Suppressor macrophage (primary cell): Measurements from ENCODE around the gene OR2L8.

Experiments used
- DNase-seq, 4 experiments: peaks; one replicate each; pipeline ENCODE4 v3.0.0-alpha.2; 2020 to 2022
- total RNA-seq, 17 experiments: gene quantifications; one replicate each; lab custom pipeline; 2026; ENCODE audit warnings: mixed read lengths in 6 of 17, inconsistent platforms in 3 of 17; lab: John Stamatoyannopoulos, UW

The OR2L8 gene
- 0 to 0.22 (median 0) reads per million in 17 experiments for total RNA-seq

DNA sequence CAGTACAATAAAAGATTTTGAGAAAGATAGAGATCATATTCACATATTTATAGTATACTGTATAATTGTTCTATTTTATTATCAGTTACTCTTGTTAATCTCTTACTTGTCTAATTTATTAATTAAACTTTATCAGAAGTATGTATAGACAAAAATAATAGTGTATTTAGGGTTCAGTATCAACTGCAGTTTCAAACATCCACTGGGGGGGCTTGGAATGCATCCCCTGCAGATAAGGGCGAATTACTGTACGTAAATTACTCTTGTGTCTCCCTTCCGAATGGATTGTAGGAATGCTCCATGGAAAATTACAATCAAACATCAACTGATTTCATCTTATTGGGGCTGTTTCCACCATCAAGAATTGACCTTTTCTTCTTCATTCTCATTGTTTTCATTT lies at the start of gene OR2L8:
OR2L8 (plus strand) TSS at position 301 of the 400 bp plus-strand sequence; CDS start at position 301, 0 bp downstream.
- DNase-seq: no peak

DNA sequence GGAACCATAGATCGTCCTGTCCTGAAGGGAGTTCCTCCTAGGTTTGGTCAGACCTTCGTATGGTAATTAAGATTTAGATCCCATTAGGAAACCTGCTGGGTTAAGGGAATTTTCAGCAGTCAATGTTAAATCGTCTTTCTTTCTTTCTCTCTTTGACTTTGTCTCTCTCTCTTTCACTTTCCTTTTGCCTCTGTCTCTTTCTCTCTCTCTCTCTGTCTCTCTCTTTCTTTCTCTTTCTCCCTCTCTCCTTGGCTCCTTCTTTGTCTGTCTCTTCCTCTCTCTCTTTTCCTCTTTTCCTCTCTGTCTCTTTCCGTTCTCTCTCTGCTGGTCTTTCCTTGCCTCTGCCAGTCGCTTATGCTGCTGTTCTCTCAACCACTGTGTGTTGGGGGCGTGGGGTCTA lies 44.5 kb upstream of the OR2L8 start:
- no peak for DNase-seq

- no peak for DNase-seq
These were observed 43.5 kb upstream of the OR2L8 start for GRCh38 chr1:247905181-247905580.

- peak in 1 of 4 experiments; percentile 12 for DNase-seq
These were observed 42.7 kb upstream of the OR2L8 start for GRCh38 chr1:247905910-247906503.

DNA sequence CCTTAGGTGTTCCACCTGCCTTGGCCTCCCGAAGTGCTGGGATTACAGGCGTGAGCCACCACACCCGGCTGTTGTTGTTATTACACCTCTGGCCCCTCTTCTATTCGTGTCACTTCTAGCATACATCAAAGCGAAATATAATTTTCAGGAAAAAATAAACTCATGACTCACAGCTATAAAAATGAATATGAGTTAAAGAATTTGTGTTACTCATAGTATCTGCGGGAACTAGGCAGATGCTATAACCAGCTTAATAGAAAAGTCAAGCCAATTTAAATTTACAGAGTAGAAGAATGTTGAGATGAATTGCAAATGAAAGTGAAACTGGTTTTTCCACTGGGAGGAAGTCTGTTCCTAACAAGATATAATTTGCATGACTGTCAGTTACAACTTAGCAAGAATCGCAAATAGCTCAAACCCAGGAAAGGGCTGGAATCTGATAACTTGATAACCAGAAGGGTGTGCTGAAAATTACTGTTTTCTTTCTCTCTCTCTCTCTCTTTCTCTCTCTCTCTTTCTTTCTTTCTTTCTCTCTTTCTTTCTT lies 42.1 kb upstream of the OR2L8 start:
- DNase-seq: peak; percentile 10 to 66 (median 31)

DNA sequence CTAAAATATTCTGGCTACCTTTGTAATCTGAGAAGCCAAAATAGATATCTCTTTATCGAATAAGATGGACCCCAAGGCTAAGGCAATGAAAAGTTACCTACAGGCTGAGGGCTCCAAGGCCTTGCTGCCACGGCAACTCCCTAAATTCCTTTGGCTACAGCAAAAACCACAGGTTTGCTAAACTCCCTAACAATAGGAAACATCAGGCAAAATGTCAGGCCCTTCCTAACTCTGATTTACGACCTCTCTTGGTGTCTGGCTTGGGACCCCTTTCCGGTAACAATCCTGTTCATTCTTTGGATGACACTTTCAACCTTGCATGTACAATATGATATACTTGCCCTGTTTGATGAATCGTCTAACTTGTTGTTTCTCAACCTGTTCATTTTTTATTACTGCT lies 39.9 kb upstream of the OR2L8 start:
- no peak for DNase-seq

- no peak for DNase-seq
These were observed 34.9 kb upstream of the OR2L8 start for GRCh38 chr1:247913786-247914185.

DNA sequence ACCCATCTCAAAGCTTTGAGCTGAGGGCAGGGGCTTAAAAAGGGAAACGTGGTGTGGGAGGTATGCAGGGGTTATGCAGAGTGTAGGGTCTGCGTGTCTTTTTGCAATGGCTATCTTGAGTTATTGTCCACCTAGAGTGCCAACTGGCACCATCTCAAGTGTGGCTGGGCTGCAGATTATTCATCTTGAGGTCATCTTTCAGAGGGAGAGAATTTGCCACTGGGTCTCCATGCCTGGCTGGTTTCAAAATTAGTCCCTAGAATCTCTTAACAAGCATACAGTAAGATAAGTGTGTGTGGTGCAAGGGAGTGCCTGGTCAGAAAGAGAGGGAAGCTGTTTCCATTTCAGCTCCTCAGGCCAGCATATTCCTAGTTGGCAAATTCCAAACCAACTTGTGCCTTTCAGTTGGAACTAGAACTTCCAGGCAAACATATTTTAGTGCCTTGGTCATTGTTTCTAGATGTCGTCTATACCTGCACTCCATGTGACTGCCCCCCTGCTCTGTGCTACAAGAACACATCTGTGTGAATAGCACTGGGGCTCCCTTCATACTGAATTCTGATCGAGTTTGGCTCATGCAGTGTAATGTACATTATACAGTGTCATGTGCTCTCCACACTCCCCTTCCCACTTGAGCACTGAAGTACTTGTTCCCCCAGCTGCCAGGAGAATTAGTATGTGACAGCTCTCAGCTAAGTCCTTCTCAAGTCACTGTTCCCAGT lies 33.6 kb upstream of the OR2L8 start:
- no peak for DNase-seq

GRCh38 chr1:247919952-247920351 lies 28.7 kb upstream of the OR2L8 start, which contains the start of gene OR2T8:
OR2T8 (plus strand) TSS chr1:247920252; CDS start chr1:247921018, 766 bp downstream.
- DNase-seq: no peak

- DNase-seq: no peak
These were observed 24.7 kb upstream of the OR2L8 start for GRCh38 chr1:247923941-247924340.

DNA sequence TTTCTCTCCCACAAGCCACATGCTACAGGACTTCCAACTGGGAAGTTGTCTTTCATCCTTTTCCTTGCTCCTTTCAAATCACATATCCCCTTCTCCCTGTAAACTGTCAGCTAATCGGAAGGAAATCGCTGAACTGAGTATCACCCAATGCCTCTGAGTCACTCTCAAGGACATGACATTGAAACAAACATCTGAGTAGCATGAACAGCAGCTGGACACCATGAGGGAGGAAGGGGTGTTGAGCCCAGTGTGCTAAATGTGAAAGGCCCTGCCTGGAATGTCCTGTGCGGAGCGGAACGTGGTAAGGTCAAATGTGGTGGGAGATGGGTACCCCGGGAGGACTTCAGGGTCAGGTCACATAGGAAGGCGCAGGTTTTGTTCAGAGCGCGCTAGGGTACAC lies 23.8 kb upstream of the OR2L8 start, which contains the start of gene OR2AJ1:
OR2AJ1 (plus strand) TSS at position 22 of the 400 bp plus-strand sequence. CDS start 8,880 bp downstream, outside the sequence.
- no peak for DNase-seq

DNA sequence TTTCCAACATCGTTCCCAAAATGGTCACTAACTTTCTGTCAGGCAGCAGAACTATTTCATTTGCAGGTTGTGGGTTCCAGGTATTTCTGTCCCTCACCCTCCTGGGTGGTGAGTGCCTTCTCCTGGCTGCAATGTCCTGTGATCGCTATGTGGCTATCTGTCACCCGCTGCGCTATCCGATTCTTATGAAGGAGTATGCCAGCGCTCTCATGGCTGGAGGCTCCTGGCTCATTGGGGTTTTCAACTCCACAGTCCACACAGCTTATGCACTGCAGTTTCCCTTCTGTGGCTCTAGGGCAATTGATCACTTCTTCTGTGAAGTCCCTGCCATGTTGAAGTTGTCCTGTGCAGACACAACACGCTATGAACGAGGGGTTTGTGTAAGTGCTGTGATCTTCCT lies 14.7 kb upstream of the OR2L8 start:
- DNase-seq: no peak

DNA sequence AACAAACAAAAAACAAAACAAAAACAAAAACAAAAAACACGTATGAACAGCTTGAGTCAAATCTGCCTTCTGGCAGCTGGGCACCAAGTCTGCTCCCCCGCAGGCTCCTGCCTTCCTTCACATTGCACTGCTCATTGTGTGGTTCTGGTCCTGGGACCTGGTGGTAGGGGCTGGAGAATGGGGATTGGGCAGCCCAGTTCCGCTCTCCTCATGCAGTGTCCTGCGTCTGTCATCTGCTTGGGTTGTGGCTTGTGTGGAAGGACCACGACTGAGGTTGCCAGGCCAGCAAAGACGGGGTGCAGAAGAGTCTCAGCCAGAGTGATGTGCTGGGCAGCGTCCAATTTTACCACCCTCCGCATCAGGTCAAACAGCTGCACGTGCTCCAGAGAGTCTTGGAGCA lies 12.9 kb upstream of the OR2L8 start:
- no peak for DNase-seq

GRCh38 chr1:247936415-247936814 lies 12.2 kb upstream of the OR2L8 start:
- DNase-seq: no peak

DNA sequence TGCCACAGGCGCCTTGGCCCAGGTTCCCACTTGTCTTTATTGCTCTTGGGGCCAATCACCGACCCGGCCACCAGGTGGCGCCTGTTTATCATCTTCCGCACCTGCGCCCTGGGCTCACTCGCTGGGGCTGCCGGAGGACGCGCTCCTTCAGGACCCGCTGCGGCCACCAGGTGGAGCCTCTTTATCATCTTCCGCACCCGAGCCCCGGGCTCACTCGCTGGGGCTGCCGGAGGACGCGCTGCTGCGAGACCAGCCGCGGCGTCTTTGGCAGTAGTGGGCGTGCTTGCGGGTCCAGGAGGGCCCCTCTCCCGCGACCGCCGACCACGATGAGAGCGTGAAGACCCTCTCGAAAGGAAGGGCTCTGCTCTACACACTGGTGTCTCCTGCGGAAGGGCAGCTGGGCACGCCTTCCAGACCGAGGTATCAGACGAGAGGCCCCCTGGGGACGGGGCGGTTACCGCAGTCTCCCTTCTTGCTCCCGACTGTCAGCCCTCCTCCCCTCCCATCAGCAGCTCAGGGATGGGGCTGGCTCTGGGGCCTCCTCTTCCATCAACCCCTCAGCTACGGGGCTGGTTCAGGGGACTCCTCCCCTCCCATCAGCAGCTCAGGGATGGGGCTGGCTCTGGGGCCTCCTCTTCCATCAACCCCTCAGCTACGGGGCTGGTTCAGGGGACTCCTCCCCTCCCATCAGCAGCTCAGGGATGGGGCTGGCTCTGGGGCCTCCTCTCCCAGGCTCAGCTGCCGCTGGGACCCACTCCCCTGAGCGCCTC lies 11.5 kb upstream of the OR2L8 start:
- peak; percentile 95 to 98 (median 97) for DNase-seq

DNA sequence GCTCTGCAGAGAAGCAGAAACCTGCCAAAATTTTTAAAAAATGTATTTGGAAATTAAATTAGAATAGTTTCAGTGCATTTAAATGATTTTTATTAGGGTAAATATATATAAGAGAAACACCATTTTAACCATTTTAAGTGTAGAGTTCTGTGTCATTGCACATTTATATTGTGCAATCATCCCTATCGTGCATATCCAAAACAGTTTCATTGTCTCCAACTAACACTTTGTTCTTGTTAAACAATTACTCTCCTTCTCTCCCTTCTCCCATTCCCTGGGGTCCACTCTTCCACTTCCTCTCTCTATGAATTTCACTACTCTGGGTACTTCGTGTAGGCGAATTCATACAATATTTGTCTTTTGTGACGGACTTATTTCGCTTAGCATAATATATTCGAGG lies 6.0 kb upstream of the OR2L8 start:
- DNase-seq: no peak

DNA sequence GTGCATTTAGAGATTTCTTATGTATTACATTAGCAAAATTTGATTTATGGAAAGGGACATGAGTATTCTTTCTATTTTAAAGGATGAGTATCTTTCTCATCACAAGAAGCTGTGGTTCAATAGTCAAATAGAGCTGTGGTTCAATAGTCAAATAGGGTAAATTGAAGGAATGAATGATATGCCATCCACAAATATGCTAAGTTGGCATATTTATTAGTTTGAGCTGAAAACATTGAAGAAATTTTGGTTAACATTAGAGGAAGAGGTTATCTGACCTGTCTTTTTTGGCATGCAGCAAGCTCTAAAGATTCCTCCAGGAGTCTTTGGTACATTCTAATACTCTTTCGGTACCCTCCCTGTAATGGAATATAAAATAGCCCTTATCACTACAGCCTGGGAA lies 4.8 kb downstream of the OR2L8 start:
- no peak for DNase-seq

- no peak for DNase-seq
These were observed 13.1 kb downstream of the OR2L8 start for GRCh38 chr1:247961791-247962190.

GRCh38 chr1:247962911-247963588 lies 14.4 kb downstream of the OR2L8 start:
- no peak for DNase-seq

DNA sequence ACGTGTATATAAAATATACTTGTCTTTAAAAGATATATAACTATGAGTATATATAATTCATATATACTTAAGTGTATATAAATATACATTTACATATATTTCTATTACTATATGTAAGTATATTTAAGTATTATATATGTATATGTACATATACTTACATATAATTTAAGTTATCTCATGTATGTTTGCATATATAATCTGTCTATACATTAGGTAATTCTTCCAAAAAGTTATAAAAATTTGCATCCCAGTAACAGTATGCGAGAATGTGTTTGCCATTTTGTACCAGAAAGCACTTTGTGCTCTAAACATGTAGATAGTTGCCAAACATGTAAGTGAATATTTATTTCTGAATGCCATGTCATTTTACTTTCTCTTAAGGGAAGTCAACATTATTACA lies 16.3 kb downstream of the OR2L8 start, which contains the start of gene OR2AK2:
OR2AK2 (plus strand) TSS at position 301 of the 400 bp plus-strand sequence. CDS start 144 bp downstream, outside the sequence.
- DNase-seq: no peak

- DNase-seq: peak; percentile 1 to 44 (median 11)
These were observed 18.0 kb downstream of the OR2L8 start for GRCh38 chr1:247966532-247967204.

DNA sequence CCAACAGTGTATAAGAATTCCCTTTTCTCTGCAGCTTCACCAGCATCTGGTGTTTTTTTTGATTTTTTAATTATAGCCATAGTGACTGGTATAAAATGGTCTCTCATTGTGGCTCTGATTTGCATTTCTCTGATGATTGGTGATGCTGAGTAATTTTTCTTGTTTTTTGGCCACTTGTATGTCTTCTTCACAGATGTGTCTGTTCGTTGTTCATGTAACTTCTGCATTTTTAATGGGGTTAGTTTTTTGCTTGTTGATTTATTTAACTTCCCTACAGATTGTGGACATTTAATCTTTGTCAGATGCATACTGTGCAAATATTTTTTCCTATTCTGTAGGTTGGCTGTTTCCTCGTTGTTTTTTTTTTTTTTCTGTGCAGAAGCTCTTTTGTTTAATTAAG lies 44.3 kb downstream of the OR2L8 start:
- DNase-seq: no peak
